Peyer's patch (tissue), 4 donors: Measurements from ENCODE around the gene TMEM170A. TPM values are rescaled to one million over a fixed set of nuclear protein-coding genes. Genes with fewer than 3 reads are reported as not detected.
"Not testable (repeated sequence)": the region's sequence is repeated elsewhere in the genome, so short reads cannot be mapped to it uniquely, and the experiment has no call there.

ENCODE experiments used
- DNase-seq, 3 donors: peaks; one replicate each; pipeline ENCODE4 v3.0.0-alpha.2; 2017 to 2019
- H3K27ac ChIP-seq, 4 donors: fragments of 200-600 bp; sonication (generic); one replicate each; pipeline ENCODE4 v1.5.1; 2016 to 2019
- H3K27me3 ChIP-seq, 2 donors: fragments of 200-600 bp; sonication (generic); one replicate each; pipeline ENCODE4 v1.5.1; 2019
- H3K36me3 ChIP-seq, 3 donors: fragments of 200-600 bp; sonication (generic); one replicate each; pipeline ENCODE4 v1.5.1; 2016 to 2019
- H3K4me1 ChIP-seq, 4 donors: fragments of 200-600 bp; sonication (generic); one replicate each; pipeline ENCODE4 v1.5.1; 2016 to 2019
- H3K4me3 ChIP-seq, 4 donors: fragments of 200-600 bp; sonication (generic); 1 replicate in 3 of 4; 2 replicates in 1 of 4; pipeline ENCODE4 v1.5.1; 2016 to 2019; ENCODE audit warnings: mild to moderate bottlenecking in 1 of 4
- H3K9me3 ChIP-seq, 4 donors: fragments of 200-600 bp; sonication (generic); one replicate each; pipeline ENCODE4 v1.5.1; 2016 to 2019; ENCODE audit warnings: mild to moderate bottlenecking in 1 of 4
- POLR2A ChIP-seq, 2 donors: fragments of 450-650 bp; IDR thresholded peaks; one replicate each; pipeline ENCODE4 v1.5.1; 2017; ENCODE audit warnings: antibody characterized with exemption in 2 of 2, mild to moderate bottlenecking in 2 of 2, moderate library complexity in 2 of 2
- total RNA-seq, 4 donors: library from RNA; depleted of rRNA; stranded (reverse); fragments of >200 nt; gene quantifications; one replicate each; pipeline ENCODE4 v1.1.0, GENCODE V29; 2016
- TF ChIP-seq, protein P1 (sequence below), 6 experiments: fragments of 450-650 bp in 4 of 6; fragments of 200-600 bp in 2 of 6; sonication (generic) in 1 of 6; IDR thresholded peaks; one replicate each; pipeline ENCODE4 v1.5.1; 2017 to 2019; ENCODE audit warnings: antibody characterized with exemption in 6 of 6, mild to moderate bottlenecking in 3 of 6, moderate library complexity in 1 of 6

The TMEM170A gene, protein sequence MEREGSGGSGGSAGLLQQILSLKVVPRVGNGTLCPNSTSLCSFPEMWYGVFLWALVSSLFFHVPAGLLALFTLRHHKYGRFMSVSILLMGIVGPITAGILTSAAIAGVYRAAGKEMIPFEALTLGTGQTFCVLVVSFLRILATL
- 10 to 100 TPM; 37.1 to 95.1 (median 62.8) TPM for total RNA-seq

DNA sequence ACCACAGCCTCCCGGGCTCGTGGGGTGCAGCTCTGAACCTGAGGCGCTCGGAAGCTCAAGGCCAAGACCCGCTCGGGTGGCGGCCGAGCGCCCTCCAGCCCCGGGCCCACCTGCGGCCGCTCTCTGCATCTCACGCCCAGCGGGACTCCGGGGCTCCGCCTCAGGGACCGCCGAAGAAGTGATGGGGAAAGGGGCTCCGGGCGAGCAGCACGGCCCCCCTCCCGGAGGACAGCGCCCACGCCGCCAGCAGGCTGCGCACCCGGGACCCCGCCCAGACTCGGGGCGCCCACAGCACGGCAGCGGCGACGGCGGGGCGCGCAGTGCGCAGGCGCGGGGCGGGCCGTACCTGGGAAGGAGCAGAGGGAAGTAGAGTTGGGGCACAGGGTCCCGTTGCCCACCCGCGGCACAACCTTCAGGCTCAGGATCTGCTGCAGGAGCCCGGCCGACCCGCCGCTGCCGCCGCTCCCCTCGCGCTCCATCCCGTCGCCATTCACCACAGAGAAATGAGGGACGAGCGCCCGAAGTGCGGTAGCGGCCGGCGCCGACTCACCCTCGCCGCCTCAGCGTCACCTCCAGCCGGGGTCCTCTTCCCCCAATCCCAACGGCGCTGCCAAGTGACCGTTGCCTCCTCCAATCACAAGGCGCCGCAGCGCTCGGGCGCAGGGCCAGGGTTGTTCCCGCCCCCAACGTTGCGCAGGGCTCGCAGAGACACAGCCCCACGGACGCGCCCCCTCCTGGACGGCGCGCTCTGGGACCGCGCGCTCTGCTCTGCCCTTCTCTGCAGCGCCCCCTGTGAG, at the start of gene TMEM170A:
Gene TMEM170A (minus strand): TSS at position 568 of the 797 bp plus-strand sequence. CDS start 89 bp downstream, at position 479.
- peaks cover 0 to 35% (median 2%) of the 10 kb centered on the region in 4 donors for H3K4me1 ChIP-seq
- H3K4me3 ChIP-seq: peak within 1 kb of the TSS; percentile 87 to 97 (median 94)
- no peaks in the 10 kb centered on the region for H3K9me3 ChIP-seq
- peak; percentile 98 to 99 for TF ChIP-seq POLR2A (IDR thresholded peaks at IDR 0.05)
- TF ChIP-seq, protein P1, sequence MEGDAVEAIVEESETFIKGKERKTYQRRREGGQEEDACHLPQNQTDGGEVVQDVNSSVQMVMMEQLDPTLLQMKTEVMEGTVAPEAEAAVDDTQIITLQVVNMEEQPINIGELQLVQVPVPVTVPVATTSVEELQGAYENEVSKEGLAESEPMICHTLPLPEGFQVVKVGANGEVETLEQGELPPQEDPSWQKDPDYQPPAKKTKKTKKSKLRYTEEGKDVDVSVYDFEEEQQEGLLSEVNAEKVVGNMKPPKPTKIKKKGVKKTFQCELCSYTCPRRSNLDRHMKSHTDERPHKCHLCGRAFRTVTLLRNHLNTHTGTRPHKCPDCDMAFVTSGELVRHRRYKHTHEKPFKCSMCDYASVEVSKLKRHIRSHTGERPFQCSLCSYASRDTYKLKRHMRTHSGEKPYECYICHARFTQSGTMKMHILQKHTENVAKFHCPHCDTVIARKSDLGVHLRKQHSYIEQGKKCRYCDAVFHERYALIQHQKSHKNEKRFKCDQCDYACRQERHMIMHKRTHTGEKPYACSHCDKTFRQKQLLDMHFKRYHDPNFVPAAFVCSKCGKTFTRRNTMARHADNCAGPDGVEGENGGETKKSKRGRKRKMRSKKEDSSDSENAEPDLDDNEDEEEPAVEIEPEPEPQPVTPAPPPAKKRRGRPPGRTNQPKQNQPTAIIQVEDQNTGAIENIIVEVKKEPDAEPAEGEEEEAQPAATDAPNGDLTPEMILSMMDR (IDR thresholded peaks at IDR 0.05): peak; percentile 100
- DNase-seq: peak; percentile 98 to 100 (median 100)
- H3K27ac ChIP-seq: peak within 1 kb of the TSS; percentile 96 to 98 (median 96)
- H3K27me3 ChIP-seq: no peaks in the 10 kb centered on the region
- no peaks in the 10 kb centered on the region for H3K36me3 ChIP-seq

DNA sequence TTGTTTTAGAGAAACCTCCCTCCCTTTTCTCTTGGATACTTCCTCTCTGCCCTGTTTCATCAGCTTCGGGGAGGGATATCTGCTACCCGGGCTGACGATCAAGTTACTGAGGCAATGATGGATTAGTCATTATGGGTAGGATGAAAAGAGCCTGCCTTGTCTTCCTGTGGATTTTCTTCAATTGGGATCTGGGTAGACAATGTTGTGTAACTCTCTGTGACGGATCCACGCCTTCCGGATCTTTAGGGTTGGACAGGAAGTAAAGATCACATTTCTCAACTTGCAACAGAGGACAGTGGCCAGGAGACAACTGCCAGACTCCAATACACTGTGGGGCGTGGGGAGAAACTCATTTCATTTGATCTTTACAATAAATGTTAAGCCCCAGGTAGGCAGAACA, 42.1 kb upstream of the TMEM170A start:
- Histone ChIP-seq H3K36me3 (no peaks in the 10 kb centered on the region), H3K4me1 (no peaks in the 10 kb centered on the region), H3K9me3 (no peaks in the 10 kb centered on the region), H3K27ac (peak overlapping the region in 1 of 4 donors; percentile 33), H3K4me3 (no peak overlapping the region), H3K27me3 (no peaks in the 10 kb centered on the region)
- peak in 1 of 3 donors; percentile 66 for DNase-seq
- TF ChIP-seq, protein P1 (IDR thresholded peaks at IDR 0.05): no peak
- no peak for TF ChIP-seq POLR2A (IDR thresholded peaks at IDR 0.05)

DNA sequence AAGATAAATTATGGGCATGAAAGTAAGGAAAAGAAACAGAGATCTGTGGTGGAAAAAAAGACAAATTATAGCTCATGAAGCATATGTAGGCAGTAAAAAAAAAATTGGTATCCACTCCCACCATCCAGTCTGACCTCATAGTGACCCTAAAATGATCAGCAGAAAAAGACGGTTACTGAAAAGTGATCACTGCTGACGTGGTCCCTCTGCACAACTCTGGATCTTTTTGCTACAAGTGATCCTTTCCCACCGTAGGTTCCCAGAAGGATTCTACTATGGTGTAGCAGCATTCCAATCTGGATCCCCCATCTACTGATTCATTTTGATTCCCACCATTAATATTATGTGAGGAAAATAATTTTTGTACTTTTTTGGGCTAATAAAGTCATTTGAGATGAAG, 41.6 kb upstream of the TMEM170A start:
- no peak overlapping the region for H3K4me3 ChIP-seq
- no peaks in the 10 kb centered on the region for H3K36me3 ChIP-seq
- H3K9me3 ChIP-seq: no peaks in the 10 kb centered on the region
- TF ChIP-seq POLR2A (IDR thresholded peaks at IDR 0.05): no peak
- TF ChIP-seq, protein P1 (IDR thresholded peaks at IDR 0.05): no peak
- H3K4me1 ChIP-seq: no peaks in the 10 kb centered on the region
- H3K27ac ChIP-seq: peak overlapping the region in 1 of 4 donors; percentile 33
- no peaks in the 10 kb centered on the region for H3K27me3 ChIP-seq
- DNase-seq: no peak

DNA sequence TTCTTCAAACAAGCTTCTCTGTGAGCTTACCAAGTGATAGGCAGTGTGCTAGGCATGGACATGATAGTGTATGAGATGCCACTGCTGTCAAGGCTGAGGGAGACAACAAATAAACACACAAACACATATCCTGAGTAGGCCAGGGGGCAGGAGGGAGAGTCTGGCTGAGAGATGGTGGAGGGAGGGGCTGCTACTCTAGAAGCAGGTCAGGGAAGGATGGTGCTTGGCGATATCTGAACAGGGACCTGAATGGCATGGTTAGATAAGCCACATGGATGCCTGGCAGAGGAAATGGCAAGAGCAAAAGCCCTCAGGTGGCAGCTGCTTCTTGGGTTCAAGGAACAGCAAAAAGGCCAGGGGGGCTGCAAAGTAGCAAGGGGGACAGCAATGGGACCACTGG, 39.3 kb upstream of the TMEM170A start:
- no peak overlapping the region for H3K27ac ChIP-seq
- H3K4me1 ChIP-seq: no peaks in the 10 kb centered on the region
- H3K4me3 ChIP-seq: no peak overlapping the region
- no peak for TF ChIP-seq POLR2A (IDR thresholded peaks at IDR 0.05)
- TF ChIP-seq, protein P1 (IDR thresholded peaks at IDR 0.05): no peak
- DNase-seq: no peak
- H3K9me3 ChIP-seq: no peaks in the 10 kb centered on the region
- no peaks in the 10 kb centered on the region for H3K36me3 ChIP-seq
- H3K27me3 ChIP-seq: no peaks in the 10 kb centered on the region

DNA sequence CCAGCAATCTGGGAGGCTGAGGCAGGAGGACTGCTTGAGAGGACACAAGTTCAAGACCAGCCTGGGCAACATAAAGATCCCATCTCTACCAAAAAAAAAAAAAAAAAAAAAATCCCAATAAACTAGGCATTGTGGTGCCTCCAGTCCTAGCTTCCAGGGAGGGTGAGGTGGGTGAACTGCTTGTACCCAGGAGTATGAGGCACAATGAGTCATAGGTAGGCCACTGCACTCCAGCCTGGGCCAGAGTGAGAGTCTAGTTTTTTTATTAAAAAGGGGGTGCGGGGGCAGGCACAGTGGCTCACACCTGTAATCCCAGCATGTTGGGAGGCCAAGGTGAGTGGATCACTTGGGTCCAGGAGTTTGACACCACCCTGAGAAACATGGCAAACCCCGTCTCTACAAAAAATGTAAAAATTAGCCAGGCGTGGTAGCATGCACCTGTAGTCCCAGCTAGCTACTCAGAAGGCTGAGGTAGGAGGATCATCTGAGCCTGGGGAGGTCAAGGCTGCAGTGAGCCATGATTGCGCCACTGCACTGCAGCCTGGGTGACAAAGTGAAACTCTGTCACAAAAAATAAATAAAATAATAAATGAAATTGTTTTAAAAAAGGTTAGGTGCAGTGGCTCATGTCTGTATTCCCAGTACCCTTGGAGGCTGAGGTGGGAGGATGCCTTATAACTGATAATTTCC, 38.6 kb upstream of the TMEM170A start:
- Histone ChIP-seq H3K36me3 (no peaks in the 10 kb centered on the region), H3K9me3 (no peaks in the 10 kb centered on the region), H3K27ac (no peak overlapping the region), H3K4me3 (no peak overlapping the region), H3K4me1 (no peaks in the 10 kb centered on the region), H3K27me3 (no peaks in the 10 kb centered on the region)
- no peak for TF ChIP-seq POLR2A (IDR thresholded peaks at IDR 0.05)
- TF ChIP-seq, protein P1 (IDR thresholded peaks at IDR 0.05): no peak
- no peak for DNase-seq

DNA sequence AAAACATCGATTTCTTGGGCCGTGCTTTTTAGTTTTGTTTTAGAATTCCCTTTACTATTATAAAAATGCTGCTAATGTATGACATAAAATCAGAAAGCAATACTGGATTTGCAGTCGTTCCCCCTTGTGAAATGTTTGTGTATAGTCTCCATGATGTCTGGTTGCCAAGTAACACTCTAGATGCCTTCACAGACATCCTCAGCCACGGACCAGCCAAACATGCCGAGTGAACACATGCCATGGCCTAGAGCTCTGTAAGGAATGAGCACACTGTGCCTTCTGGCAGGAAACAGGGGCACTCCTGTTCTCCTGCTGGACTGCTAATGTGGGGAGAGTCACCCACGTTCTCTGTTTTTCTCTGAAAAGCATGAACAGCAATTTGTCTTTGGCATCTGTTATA, 37.3 kb upstream of the TMEM170A start:
- H3K4me3 ChIP-seq, DNase-seq, H3K4me1 ChIP-seq, H3K9me3 ChIP-seq, H3K36me3 ChIP-seq, H3K27me3 ChIP-seq: not testable (repeated sequence)
- peak overlapping the region in 1 of 4 donors; percentile 26 for H3K27ac ChIP-seq
